Activated T-helper 1 cell treated with anti-CD3 and anti-CD28 coated beads, Interleukin-12 subunit alpha, Interleukin-12 subunit beta, Interleukin-2, Interleukin-4 antibody, amounts not matched to agents 30 ng/mL and 10 ng/mL and 1 ng/mL, durations not matched to agents 14 hours and 24 hours and 36 hours (primary cell): ENCODE measurements around the gene GNPTG. TPM values are rescaled to one million over a fixed set of nuclear protein-coding genes. Genes with fewer than 3 reads are reported as not detected.

ENCODE experiments used
- DNase-seq: peaks from one replicate; pipeline ENCODE4 v3.0.0; 2021; ENCODE audit warnings: low spot score
- H3K27ac Mint-ChIP-seq: one replicate; pipeline ENCODE4 v1.8.0; 2021; ENCODE audit warnings: mild to moderate bottlenecking, mixed read lengths
- H3K27me3 Mint-ChIP-seq: one replicate; pipeline ENCODE4 v1.8.0; 2022; ENCODE audit warnings: mild to moderate bottlenecking, moderate library complexity, mixed read lengths; ENCODE audit not compliant: insufficient read depth
- H3K36me3 Mint-ChIP-seq: one replicate; pipeline ENCODE4 v1.8.0; 2021; ENCODE audit warnings: low read depth, mixed read lengths
- H3K4me1 Mint-ChIP-seq: one replicate; pipeline ENCODE4 v1.8.0; 2021; ENCODE audit warnings: low read depth, mixed read lengths
- H3K4me3 Mint-ChIP-seq: one replicate; pipeline ENCODE4 v1.8.0; 2021; ENCODE audit warnings: mild to moderate bottlenecking, moderate library complexity, mixed read lengths
- H3K9me3 Mint-ChIP-seq: one replicate; pipeline ENCODE4 v1.8.0; 2021; ENCODE audit warnings: mixed read lengths
- intact Hi-C: fragments of 100-400 bp; cut with micrococcal nuclease; formaldehyde crosslinking; loops from one replicate; pipeline ENCODE4 v1.15.1; 2024
- total RNA-seq: library from RNA; stranded (reverse); gene quantifications from 2 replicates; pipeline ENCODE4 v1.2.3, GENCODE V29; 2022

Gene GNPTG
- total RNA-seq, 1 donor from 2014 or later: 21.4 TPM

DNA sequence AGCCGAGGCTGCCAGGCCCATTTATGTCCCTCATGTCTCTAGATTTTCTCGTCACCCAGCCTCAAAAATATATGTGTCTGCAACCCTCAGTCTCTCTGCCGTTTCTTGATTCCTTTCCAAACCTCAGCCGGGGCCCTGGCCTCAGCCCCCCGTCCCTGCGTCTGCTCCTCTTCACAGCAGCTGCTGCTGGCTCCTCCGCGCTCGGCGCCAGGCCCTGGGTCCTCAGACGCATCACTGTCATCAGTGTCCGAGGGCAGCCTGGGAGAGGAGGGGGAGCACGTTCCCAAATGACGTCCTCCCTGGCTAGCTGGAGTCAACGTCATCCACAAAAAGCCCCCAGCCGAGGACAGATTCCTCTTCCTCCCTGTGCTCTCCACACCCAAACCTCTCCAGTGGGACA, 2.4 kb upstream of the GNPTG start:
- Mint-ChIP-seq H3K4me3 (no peak overlapping the region), H3K27ac (no peak overlapping the region), H3K4me1 (peaks cover 18% of the 10 kb centered on the region), H3K27me3 (peaks cover 1% of the 10 kb centered on the region), H3K36me3 (peaks cover 3% of the 10 kb centered on the region), H3K9me3 (no peaks in the 10 kb centered on the region)
- intact Hi-C loops: no loop called here
- no peak for DNase-seq

DNA sequence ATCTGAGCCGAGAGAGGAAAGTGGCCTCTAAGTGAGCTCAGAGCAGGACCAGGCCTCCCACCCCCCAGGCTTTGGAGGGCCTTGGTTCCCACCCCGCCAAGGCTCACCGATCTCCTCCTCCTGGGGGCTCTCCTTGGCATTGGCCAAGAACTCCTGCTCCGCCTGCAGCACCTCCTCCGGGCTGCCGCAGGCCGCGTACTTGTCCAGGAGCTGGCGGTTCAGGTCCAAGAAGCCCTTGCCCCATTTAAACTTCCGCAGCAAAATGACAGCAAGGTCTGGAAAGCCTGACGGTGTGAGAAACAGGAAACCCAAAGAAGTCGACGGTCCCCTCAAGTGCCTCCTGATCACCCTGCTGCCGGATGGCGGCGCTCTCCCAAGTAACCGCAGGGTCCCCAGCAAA, 1.8 kb upstream of the GNPTG start:
- DNase-seq: no peak
- peak overlapping the region; percentile 86 for H3K4me3 Mint-ChIP-seq
- no peak overlapping the region for H3K27ac Mint-ChIP-seq
- H3K27me3 Mint-ChIP-seq: peaks cover 1% of the 10 kb centered on the region
- intact Hi-C loops: loop anchor here (5.0 kb wide), 1 partner anchor 262 kb away; the partner anchor contains the start of genes CRAMP1 and IFT140
- H3K36me3 Mint-ChIP-seq: peaks cover 3% of the 10 kb centered on the region
- H3K4me1 Mint-ChIP-seq: peaks cover 18% of the 10 kb centered on the region
- H3K9me3 Mint-ChIP-seq: no peaks in the 10 kb centered on the region

- H3K27me3 Mint-ChIP-seq: peaks cover 3% of the 10 kb centered on the region
- H3K4me3 Mint-ChIP-seq: peak overlapping the region; percentile 86
- peaks cover 18% of the 10 kb centered on the region for H3K4me1 Mint-ChIP-seq
- no peak for DNase-seq
- no peaks in the 10 kb centered on the region for H3K9me3 Mint-ChIP-seq
- intact Hi-C loops: loop anchor here (1.0 to 5.0 kb wide), 5 partner anchors 7 to 262 kb away; partner anchors contain the start of genes BAIAP3, CRAMP1 and IFT140
- H3K36me3 Mint-ChIP-seq: peaks cover 3% of the 10 kb centered on the region
- H3K27ac Mint-ChIP-seq: peak overlapping the region; percentile 34
These were observed 1.0 kb upstream of the GNPTG start for GRCh38 chr16:1350691-1351090.

- DNase-seq: no peak
- Mint-ChIP-seq H3K4me3 (peak overlapping the region; percentile 86), H3K27ac (peak overlapping the region; percentile 48), H3K27me3 (peaks cover 3% of the 10 kb centered on the region), H3K9me3 (no peaks in the 10 kb centered on the region), H3K36me3 (peaks cover 3% of the 10 kb centered on the region), H3K4me1 (peaks cover 18% of the 10 kb centered on the region)
- intact Hi-C loops: loop anchor here (1.0 to 5.0 kb wide), 5 partner anchors 8 to 261 kb away; partner anchors contain the start of genes BAIAP3, CRAMP1 and IFT140
These were observed 533 bp upstream of the GNPTG start for GRCh38 chr16:1351215-1351581.

- H3K36me3 Mint-ChIP-seq: peaks cover 3% of the 10 kb centered on the region
- no peaks in the 10 kb centered on the region for H3K9me3 Mint-ChIP-seq
- H3K4me1 Mint-ChIP-seq: peaks cover 18% of the 10 kb centered on the region
- DNase-seq: no peak
- H3K27me3 Mint-ChIP-seq: peaks cover 1% of the 10 kb centered on the region
- no peak overlapping the region for H3K4me3 Mint-ChIP-seq
- intact Hi-C loops: loop anchor here (5.0 kb wide), 1 partner anchor 257 kb away; the partner anchor contains the start of genes CRAMP1 and IFT140
- H3K27ac Mint-ChIP-seq: no peak overlapping the region
These were observed 3.2 kb downstream of the GNPTG start for GRCh38 chr16:1354815-1355540.

GRCh38 chr16:1355591-1355990, 3.9 kb downstream of the GNPTG start:
- no peak overlapping the region for H3K27ac Mint-ChIP-seq
- DNase-seq: no peak
- H3K4me1 Mint-ChIP-seq: peaks cover 14% of the 10 kb centered on the region
- no peak overlapping the region for H3K4me3 Mint-ChIP-seq
- intact Hi-C loops: no loop called here
- no peaks in the 10 kb centered on the region for H3K9me3 Mint-ChIP-seq
- peaks cover 1% of the 10 kb centered on the region for H3K27me3 Mint-ChIP-seq
- no peaks in the 10 kb centered on the region for H3K36me3 Mint-ChIP-seq

- Mint-ChIP-seq H3K27ac (no peak overlapping the region), H3K9me3 (no peaks in the 10 kb centered on the region), H3K27me3 (peaks cover 1% of the 10 kb centered on the region), H3K36me3 (no peaks in the 10 kb centered on the region), H3K4me1 (peaks cover 12% of the 10 kb centered on the region), H3K4me3 (no peak overlapping the region)
- intact Hi-C loops: no loop called here
- DNase-seq: no peak
These were observed 4.5 kb downstream of the GNPTG start for GRCh38 chr16:1356061-1356900.

DNA sequence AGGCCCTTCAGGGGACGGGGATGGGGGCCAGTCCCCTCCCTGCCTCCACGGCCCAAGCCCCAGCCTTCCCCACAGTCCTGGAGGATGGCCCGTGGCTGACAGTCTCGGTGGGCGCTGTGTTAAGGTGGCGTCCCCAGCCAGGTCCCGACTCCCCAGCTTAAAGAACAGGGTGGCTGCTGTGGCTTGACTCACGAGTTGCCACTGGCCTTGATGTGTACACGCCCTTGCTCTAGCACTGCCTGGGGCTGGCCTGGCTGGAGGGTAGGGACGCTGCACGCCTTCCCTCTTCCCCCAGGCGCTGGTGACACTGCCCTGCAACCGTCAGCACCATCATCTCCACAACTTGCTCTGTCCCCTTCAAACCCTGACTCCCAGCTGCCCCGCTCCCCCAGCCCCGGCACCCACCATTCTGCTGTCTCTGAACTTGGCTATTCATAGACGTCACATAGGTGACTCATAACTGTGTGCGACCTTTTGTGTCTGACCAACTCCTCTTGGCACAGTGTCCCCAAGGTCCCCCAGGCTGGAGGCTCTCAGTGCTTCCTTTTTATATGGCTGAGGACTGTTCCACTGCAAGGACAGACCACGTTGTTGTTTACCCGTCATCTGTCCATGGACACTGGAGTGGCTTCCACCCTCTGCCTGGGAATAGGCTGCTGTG, 6.3 kb downstream of the GNPTG start:
- peaks cover 1% of the 10 kb centered on the region for H3K27me3 Mint-ChIP-seq
- H3K4me1 Mint-ChIP-seq: peaks cover 6% of the 10 kb centered on the region
- H3K9me3 Mint-ChIP-seq: no peaks in the 10 kb centered on the region
- no peaks in the 10 kb centered on the region for H3K36me3 Mint-ChIP-seq
- H3K4me3 Mint-ChIP-seq: no peak overlapping the region
- intact Hi-C loops: no loop called here
- H3K27ac Mint-ChIP-seq: no peak overlapping the region
- DNase-seq: no peak

GRCh38 chr16:1361685-1362360, 10.1 kb downstream of the GNPTG start:
- intact Hi-C loops: loop anchor here (2.0 to 5.0 kb wide), 2 partner anchors 47 to 175 kb away; no protein-coding TSS in a partner anchor
- DNase-seq: no peak
- Mint-ChIP-seq H3K9me3 (no peaks in the 10 kb centered on the region), H3K27me3 (no peaks in the 10 kb centered on the region), H3K4me3 (no peak overlapping the region), H3K36me3 (peaks cover 5% of the 10 kb centered on the region), H3K27ac (no peak overlapping the region), H3K4me1 (no peaks in the 10 kb centered on the region)

DNA sequence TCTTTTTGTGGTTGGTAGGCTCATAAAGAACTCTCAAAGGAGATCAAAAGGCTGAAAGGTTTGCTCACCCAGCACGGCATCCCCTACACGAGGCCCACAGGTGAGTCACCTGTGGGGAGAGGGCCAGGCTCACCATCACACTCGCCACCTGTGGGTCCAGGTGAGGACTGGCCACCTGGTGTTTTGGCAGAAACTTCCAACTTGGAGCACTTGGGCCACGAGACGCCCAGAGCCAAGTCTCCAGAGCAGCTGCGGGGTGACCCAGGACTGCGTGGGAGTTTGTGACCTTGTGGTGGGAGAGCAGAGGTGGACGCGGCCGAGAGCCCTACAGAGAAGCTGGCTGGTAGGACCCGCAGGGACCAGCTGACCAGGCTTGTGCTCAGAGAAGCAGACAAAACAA, 11.1 kb downstream of the GNPTG start:
- DNase-seq: no peak
- Mint-ChIP-seq H3K27me3 (no peaks in the 10 kb centered on the region), H3K36me3 (peaks cover 5% of the 10 kb centered on the region), H3K27ac (no peak overlapping the region), H3K4me3 (no peak overlapping the region), H3K9me3 (no peaks in the 10 kb centered on the region), H3K4me1 (no peaks in the 10 kb centered on the region)
- intact Hi-C loops: loop anchor here (1.0 to 5.0 kb wide), 3 partner anchors 46 to 174 kb away; partner anchors contain the start of gene UNKL

GRCh38 chr16:1363501-1364041, 11.8 kb downstream of the GNPTG start:
- H3K27ac Mint-ChIP-seq: no peak overlapping the region

DNA sequence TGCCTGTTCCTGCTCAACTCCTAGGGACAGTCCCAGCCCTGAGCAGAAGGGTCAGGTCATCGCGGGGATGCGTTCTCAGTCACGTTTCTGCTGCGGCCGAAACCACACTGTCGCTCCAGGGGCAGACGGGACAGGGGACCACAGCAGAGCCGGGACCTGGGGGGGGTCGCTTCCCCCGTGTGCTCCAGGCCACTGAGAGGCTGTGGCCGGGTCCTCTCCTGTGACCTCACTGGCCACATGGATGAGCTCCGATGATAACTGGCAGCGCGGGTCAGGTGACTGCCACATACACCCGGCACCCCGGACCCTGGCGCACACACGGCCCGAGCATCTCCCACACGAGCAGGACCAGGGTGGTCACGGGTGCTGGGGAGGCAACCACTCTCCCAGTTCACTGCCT, 12.8 kb downstream of the GNPTG start:
- no peak for DNase-seq
- Mint-ChIP-seq H3K27ac (no peak overlapping the region), H3K36me3 (peaks cover 5% of the 10 kb centered on the region), H3K27me3 (no peaks in the 10 kb centered on the region), H3K4me1 (no peaks in the 10 kb centered on the region), H3K4me3 (no peak overlapping the region), H3K9me3 (no peaks in the 10 kb centered on the region)
- intact Hi-C loops: loop anchor here (5.0 kb wide), 1 partner anchor 173 kb away; no protein-coding TSS in a partner anchor

More at GRCh38 chr16:1363501-1364041, 11.8 kb downstream of the GNPTG start:
- DNase-seq: peak; percentile 53
- Mint-ChIP-seq H3K4me3 (no peak overlapping the region), H3K4me1 (no peaks in the 10 kb centered on the region), H3K27me3 (no peaks in the 10 kb centered on the region), H3K36me3 (peaks cover 5% of the 10 kb centered on the region), H3K9me3 (no peaks in the 10 kb centered on the region)
- intact Hi-C loops: loop anchor here (1.0 to 5.0 kb wide), 3 partner anchors 45 to 174 kb away; partner anchors contain the start of gene UNKL
